Measurements from ENCODE around the gene TRUB1.

Gene TRUB1

GRCh38 chr10:114902151-114902550, 35.8 kb upstream of the TRUB1 start:
- no peak overlapping the region for H3K4me3 ChIP-seq (replicated peaks; ENCODE audit: low read depth, low read length)
- DNase-seq (ENCODE audit: low read depth): no peak
- TF ChIP-seq CTCF (IDR thresholded peaks at IDR 0.05; ENCODE audit: low read length, missing control alignments): no peak

GRCh38 chr10:114905450-114905849, 32.5 kb upstream of the TRUB1 start:
- H3K4me3 ChIP-seq (replicated peaks; ENCODE audit: low read depth, low read length): no peak overlapping the region
- peak; percentile 20 for DNase-seq (ENCODE audit: low read depth)
- no peak for TF ChIP-seq CTCF (IDR thresholded peaks at IDR 0.05; ENCODE audit: low read length, missing control alignments)

GRCh38 chr10:114906981-114907380, 31.0 kb upstream of the TRUB1 start:
- no peak for TF ChIP-seq CTCF (IDR thresholded peaks at IDR 0.05; ENCODE audit: low read length, missing control alignments)

GRCh38 chr10:114908896-114909295, 29.1 kb upstream of the TRUB1 start:
- no peak overlapping the region for H3K4me3 ChIP-seq (replicated peaks; ENCODE audit: low read depth, low read length)
- DNase-seq (ENCODE audit: low read depth): no peak
- TF ChIP-seq CTCF (IDR thresholded peaks at IDR 0.05; ENCODE audit: low read length, missing control alignments): no peak

More at GRCh38 chr10:114906981-114907380, 31.0 kb upstream of the TRUB1 start:
- no peak for DNase-seq (ENCODE audit: low read depth)
- no peak overlapping the region for H3K4me3 ChIP-seq (replicated peaks; ENCODE audit: low read depth, low read length)

GRCh38 chr10:114911052-114911711, 26.8 kb upstream of the TRUB1 start:
- no peak for TF ChIP-seq CTCF (IDR thresholded peaks at IDR 0.05; ENCODE audit: low read length, missing control alignments)
- no peak for DNase-seq (ENCODE audit: low read depth)

GRCh38 chr10:114911801-114912469, 26.1 kb upstream of the TRUB1 start:
- DNase-seq (ENCODE audit: low read depth): peak; percentile 24
- no peak overlapping the region for H3K4me3 ChIP-seq (replicated peaks; ENCODE audit: low read depth, low read length)
- no peak for TF ChIP-seq CTCF (IDR thresholded peaks at IDR 0.05; ENCODE audit: low read length, missing control alignments)

More at GRCh38 chr10:114911052-114911711, 26.8 kb upstream of the TRUB1 start:
- no peak overlapping the region for H3K4me3 ChIP-seq (replicated peaks; ENCODE audit: low read depth, low read length)
